Measurements from ENCODE around the gene EVX2.

GRCh38 chr2:176105730-176106580 is 22.2 kb upstream of the EVX2 start:
- TF ChIP-seq POLR2A (IDR thresholded peaks at IDR 0.05; ENCODE audit: insufficient read depth in 1 of 2, low read depth in 2 of 2, low read length in 2 of 2) (no peak), SCMH1 (CRISPR knock-in tag; IDR thresholded peaks at IDR 0.05; ENCODE audit: borderline replicate concordance) (no peak), ZNF274 (CRISPR knock-in tag; IDR thresholded peaks at IDR 0.05) (no peak), SIX4 (CRISPR knock-in tag; IDR thresholded peaks at IDR 0.05) (no peak), CTCF (CRISPR knock-in tag; IDR thresholded peaks at IDR 0.05) (no peak), ATF3 (CRISPR knock-in tag; IDR thresholded peaks at IDR 0.05) (no peak), KIAA2018 (CRISPR knock-in tag; IDR thresholded peaks at IDR 0.05; ENCODE audit: borderline replicate concordance) (no peak), TAF1 (CRISPR knock-in tag; IDR thresholded peaks at IDR 0.05) (no peak)

Data from HepG2 (cell line).